Rectal smooth muscle tissue (tissue), 1 donor: ENCODE results near the gene PRSS27.

Experiments
- H3K27ac ChIP-seq: one replicate; pipeline ENCODE4 v1.7.0; 2013; ENCODE audit warnings: low read depth, low read length, inconsistent platforms
- H3K27me3 ChIP-seq: one replicate; pipeline ENCODE4 v1.7.0; 2013; ENCODE audit warnings: low read length; ENCODE audit not compliant: control insufficient read depth, insufficient read depth
- H3K36me3 ChIP-seq: one replicate; pipeline ENCODE4 v1.7.0; 2013; ENCODE audit warnings: low read length; ENCODE audit not compliant: control insufficient read depth, insufficient read depth
- H3K4me1 ChIP-seq: one replicate; pipeline ENCODE4 v1.7.0; 2013; ENCODE audit warnings: low read length; ENCODE audit not compliant: control insufficient read depth, insufficient read depth
- H3K4me3 ChIP-seq: one replicate; pipeline ENCODE4 v1.7.0; 2013; ENCODE audit warnings: low read length
- H3K9ac ChIP-seq: one replicate; pipeline ENCODE4 v1.7.0; 2013; ENCODE audit warnings: low read length

The PRSS27 gene

DNA sequence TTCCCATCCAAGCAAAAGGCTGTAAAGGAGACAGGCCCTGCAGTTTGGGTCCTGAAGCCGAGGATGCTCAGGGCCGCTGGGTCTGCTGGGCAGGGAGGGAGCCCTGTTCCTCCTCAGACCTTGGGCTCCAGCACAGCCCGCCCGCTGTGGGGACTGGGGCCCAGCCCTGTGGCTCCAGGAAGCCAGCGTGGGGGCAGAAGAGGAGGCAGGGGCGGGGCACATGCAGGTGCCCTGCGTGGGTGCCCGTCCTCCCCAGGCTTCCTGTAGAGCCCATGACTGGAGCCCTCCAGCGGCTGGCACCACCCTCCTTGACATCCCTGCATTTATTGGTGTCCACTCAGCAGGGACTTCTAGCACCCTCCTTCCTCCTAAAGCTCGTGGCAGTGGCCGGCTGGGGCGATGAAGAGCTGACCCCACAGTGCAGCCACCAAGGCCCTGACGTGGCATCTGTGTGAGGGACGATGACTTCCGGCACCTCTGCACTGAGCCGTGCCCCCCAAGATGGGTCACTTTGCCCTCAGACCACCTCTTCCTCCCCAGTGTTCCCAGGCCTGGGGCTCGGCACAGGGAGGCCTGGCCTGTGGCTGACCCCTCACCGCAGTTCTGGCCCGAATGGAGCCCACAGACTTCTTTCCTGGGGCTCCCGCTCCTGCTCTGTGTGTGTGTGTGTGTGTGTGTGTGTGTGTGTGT lies 9.9 kb downstream of the PRSS27 start:
- no peak overlapping the region for H3K4me3 ChIP-seq
- H3K27ac ChIP-seq = no peak overlapping the region
- peaks cover 6% of the 10 kb centered on the region for H3K27me3 ChIP-seq
- peaks cover 19% of the 10 kb centered on the region for H3K36me3 ChIP-seq
- H3K9ac ChIP-seq = no peak overlapping the region
- no peaks in the 10 kb centered on the region for H3K4me1 ChIP-seq

DNA sequence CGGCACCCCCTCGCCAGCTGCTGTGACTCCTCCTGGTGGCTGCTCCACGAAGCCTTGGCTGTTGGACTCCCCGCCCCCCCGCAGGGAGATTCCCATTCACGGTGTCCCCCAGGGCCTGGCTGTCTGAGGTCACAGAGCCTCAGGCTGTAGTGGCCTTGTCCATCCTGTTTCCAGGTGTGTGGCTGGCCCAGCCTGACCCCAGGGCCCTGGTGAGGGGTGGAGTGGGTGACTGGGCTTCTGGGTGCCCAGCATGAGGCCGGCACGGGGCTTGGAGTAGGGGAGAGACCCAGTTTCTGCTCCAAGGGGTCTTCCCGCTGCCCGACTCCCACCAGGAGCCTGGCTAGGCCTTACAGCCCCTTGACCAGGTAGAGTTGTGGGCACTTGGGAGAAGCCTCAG lies 10.4 kb downstream of the PRSS27 start:
- no peaks in the 10 kb centered on the region for H3K4me1 ChIP-seq
- peaks cover 3% of the 10 kb centered on the region for H3K27me3 ChIP-seq
- H3K4me3 ChIP-seq = no peak overlapping the region
- no peak overlapping the region for H3K27ac ChIP-seq
- H3K36me3 ChIP-seq = peaks cover 22% of the 10 kb centered on the region
- H3K9ac ChIP-seq = no peak overlapping the region

DNA sequence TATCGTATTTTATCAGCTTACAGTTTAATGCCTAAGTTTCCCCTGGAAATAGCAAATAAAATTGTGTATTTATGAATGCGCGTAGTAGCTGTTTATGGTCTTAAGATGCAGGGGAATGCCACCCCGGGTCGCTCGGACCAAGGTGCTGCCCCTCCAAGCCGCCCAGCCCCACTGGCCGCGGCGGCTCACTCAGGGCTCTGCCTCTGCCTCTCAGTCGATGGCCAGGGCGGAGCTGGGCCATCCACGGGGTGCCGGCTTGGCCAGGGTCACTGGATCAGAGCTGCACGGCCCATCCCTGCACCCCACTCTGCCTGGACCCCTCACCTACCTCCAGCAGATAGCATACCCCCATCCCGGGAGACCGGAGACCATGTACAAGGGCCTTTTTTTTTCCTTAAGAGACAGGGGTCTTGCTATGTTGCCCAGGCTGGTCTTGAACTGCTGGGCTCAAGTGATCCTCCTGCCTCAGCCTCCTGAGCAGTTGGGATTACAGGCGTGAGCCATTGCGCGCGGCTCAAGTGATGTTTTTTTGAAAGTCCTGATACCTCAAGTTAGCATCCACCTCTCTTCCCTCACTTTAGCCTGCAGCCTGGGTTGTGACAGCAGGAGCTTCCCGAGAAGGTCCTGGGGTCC lies 11.0 kb downstream of the PRSS27 start:
- H3K27ac ChIP-seq = no peak overlapping the region
- peaks cover 3% of the 10 kb centered on the region for H3K27me3 ChIP-seq
- H3K4me3 ChIP-seq = no peak overlapping the region
- H3K4me1 ChIP-seq = no peaks in the 10 kb centered on the region
- peaks cover 22% of the 10 kb centered on the region for H3K36me3 ChIP-seq
- H3K9ac ChIP-seq = no peak overlapping the region

DNA sequence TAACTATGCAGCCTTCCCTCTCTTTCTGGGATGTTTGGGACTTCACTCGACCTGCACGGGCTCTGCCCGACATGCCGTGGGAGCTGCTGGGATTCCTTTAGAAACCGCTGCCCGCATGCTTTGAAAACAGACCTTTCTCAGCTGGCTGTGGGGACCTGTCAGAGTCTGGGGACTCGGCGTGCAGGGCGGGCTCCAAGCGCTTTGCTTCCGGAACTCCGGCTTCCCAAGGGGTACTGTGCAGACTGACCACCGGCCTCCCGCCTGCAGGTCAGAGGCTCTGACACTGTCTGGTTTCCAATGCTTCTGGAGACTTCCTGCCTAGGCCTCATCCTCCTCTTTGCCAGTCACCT lies 11.8 kb downstream of the PRSS27 start:
- Histone ChIP-seq H3K9ac (no peak overlapping the region), H3K27ac (no peak overlapping the region), H3K27me3 (peaks cover 3% of the 10 kb centered on the region), H3K36me3 (peaks cover 23% of the 10 kb centered on the region), H3K4me3 (no peak overlapping the region), H3K4me1 (no peaks in the 10 kb centered on the region)

DNA sequence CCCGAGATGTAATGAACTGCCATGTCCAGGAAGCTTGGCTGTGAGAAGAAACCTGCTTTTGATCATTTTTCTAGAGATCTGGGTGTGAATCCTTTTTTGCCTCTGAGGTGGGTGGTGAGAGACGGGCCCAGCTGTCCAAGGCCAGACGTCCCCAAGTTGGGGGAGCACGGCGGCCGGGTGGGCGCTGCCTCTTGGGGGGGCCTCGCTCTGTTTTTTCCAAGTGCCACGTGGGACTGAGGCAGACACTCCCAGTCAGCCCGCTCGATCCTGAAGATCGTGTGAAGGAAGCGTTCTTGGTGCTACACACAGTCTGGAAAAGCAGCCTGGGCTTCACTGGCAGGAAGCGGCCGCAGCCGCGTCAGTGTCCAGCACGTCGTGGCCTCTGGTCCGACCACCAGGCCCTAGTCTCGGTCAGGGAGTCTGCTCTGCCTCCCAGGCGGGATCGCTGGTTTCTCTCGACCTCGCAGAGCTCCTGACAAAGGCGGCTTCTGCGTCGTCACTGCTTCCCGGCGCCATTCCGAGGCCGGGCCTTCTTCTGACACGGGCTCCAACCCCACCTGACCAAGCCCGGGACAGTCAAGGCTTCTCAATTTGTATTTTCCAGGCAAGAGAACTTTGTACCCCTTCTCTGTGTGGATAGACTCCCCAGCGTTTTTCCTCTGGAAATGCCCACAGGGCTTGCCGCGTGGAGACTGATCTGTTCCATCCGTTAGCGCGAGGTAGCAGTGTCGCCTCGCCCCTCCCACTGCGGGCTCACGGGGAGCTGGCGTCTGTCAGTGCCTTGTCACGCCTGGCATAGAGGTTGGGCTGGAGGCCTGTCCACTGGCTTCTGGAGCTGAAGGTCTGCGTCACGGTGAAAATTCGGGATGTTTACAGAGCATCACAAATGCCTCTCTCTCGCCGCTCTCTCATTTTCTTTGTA lies 12.4 kb downstream of the PRSS27 start:
- H3K27ac ChIP-seq = no peak overlapping the region
- no peak overlapping the region for H3K4me3 ChIP-seq
- peaks cover 3% of the 10 kb centered on the region for H3K27me3 ChIP-seq
- H3K36me3 ChIP-seq = peaks cover 28% of the 10 kb centered on the region
- no peak overlapping the region for H3K9ac ChIP-seq
- no peaks in the 10 kb centered on the region for H3K4me1 ChIP-seq

DNA sequence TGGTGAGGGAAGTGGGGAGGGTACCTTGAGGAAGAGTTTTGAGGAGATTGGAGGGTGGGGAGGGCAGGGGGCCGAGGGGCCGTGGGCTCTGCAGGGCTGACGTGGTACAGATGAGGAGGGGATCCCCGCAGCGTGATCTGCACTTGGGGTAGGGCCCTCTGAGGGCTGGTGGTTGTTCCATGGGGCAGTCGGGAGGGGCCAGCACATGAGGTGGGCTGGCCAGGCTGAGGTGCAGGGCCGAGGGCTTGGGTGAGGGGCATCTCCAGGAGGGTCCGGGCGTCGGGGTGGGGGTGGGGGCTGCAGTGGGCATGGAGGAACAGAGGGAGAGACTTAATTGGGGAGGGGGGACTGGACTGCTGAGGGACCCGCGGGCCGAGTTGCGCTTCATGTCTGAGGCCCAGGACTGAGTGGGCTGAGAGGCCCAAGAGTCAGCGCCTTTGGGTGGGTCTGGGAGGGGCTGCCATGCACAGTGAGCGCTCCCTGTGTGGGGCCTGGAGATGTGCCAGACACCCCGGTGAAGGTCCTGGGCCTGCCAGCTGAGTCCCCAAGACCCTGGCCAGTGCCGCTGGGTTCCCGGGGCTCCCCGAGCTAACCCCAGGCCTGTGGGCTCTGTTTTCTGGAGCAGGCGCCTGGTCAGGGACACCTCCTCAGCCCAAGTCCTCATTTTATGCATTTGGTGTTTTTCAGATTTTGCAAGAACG lies 13.3 kb downstream of the PRSS27 start:
- Histone ChIP-seq H3K27ac (no peak overlapping the region), H3K36me3 (peaks cover 29% of the 10 kb centered on the region), H3K27me3 (peaks cover 3% of the 10 kb centered on the region), H3K4me3 (no peak overlapping the region), H3K4me1 (no peaks in the 10 kb centered on the region), H3K9ac (no peak overlapping the region)

DNA sequence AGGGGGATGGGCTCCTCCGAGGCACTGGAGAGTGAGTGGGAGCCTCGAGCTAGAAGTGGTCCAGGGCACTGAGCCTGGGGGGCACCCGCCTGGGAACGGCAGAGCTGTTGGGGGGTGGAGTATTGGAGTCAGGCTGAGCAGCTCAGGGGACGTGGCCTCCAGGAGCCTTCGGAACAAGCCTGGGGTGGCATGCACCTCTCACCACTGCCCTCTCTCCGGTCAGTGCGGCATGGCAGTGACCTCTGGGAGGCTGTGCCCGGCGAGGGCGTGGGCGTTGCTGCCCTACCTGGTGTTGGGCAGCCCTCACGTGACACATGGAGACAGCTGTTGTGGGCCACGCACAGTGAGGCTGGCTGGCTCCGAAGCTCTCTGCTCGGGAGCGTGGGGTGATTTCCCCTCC lies 13.9 kb downstream of the PRSS27 start:
- Histone ChIP-seq H3K4me1 (no peaks in the 10 kb centered on the region), H3K36me3 (peaks cover 29% of the 10 kb centered on the region), H3K27me3 (peaks cover 3% of the 10 kb centered on the region), H3K4me3 (no peak overlapping the region), H3K9ac (no peak overlapping the region), H3K27ac (no peak overlapping the region)

DNA sequence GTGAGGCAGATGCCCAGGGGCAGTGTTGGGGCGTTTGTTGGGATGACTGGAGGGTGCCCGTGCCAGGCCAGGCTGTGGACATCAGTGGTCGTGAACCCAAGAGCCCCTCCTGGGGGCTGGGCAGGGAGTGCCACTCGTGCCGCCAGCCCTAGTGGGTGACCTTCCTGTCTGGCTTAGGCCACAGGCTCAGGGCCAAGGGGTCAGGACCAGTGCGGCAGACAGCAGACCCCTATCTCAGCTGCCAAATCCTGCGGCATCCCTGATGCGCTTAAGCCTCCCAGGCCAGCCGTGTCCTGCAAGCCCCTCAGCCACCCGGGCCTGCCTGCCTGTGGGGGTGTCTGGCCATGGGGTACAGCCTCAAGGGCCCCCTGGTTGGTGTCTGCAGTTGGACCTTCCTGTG lies 14.7 kb downstream of the PRSS27 start:
- peaks cover 30% of the 10 kb centered on the region for H3K36me3 ChIP-seq
- H3K4me1 ChIP-seq = no peaks in the 10 kb centered on the region
- no peak overlapping the region for H3K27ac ChIP-seq
- no peak overlapping the region for H3K4me3 ChIP-seq
- H3K27me3 ChIP-seq = no peaks in the 10 kb centered on the region
- H3K9ac ChIP-seq = no peak overlapping the region

DNA sequence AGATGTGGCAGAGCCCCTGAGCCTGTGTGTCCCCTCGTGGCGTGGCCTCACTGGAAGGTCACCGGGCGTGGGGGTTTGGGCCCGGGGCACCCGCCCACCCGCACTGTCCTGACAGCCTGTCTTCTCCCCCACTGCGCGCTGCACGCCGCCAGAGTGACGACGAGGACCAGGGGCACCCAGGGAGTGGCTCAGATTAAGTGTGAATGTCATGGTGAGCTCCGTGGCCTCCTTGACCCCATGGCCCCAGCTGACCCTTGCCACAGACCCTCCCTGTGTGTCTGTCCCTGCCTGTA lies 15.1 kb downstream of the PRSS27 start:
- H3K27me3 ChIP-seq = no peaks in the 10 kb centered on the region
- no peaks in the 10 kb centered on the region for H3K4me1 ChIP-seq
- no peak overlapping the region for H3K4me3 ChIP-seq
- no peak overlapping the region for H3K9ac ChIP-seq
- H3K27ac ChIP-seq = no peak overlapping the region
- H3K36me3 ChIP-seq = peaks cover 35% of the 10 kb centered on the region

DNA sequence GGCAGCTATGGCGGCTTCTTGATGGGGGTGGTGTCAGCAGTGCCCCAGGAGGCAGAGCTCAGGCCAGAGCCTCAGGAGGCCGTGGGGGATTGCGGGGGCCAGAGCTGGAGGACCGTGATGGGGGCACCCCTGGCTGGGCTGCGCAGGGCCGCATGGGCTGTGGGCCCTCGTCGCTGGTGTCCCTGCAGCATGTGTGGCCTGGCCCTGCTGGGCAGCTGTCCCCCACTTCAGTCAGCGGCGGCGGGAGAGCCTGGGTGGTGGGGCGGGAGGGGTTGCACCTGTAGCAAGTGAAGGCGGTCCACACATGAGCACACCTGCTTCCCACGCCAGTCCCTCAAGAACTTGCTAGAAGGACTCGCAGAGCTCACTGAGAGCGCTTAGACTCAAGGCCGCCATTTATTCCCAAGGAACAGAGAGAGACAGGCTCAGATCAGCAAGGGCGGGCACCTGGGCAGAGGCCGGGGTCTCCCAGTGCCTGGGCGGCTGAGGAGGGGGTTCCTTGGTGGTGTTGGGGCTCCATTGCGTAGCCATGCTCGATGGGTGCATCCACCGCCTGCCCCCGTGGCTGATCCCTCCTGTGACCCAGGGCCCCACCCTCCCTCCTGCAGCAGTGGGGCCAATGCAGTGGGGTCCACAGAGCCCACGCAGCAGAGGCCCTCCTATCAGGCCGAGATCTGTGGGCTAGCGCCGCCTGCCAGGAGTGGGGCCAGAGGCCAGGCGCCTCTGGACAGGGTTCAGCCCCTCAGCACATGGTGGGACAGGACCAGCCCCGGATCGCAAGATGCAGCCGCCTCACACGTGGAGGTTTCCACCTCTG lies 15.7 kb downstream of the PRSS27 start:
- Histone ChIP-seq H3K27me3 (no peaks in the 10 kb centered on the region), H3K4me1 (no peaks in the 10 kb centered on the region), H3K4me3 (no peak overlapping the region), H3K9ac (no peak overlapping the region), H3K27ac (no peak overlapping the region), H3K36me3 (peaks cover 40% of the 10 kb centered on the region)

DNA sequence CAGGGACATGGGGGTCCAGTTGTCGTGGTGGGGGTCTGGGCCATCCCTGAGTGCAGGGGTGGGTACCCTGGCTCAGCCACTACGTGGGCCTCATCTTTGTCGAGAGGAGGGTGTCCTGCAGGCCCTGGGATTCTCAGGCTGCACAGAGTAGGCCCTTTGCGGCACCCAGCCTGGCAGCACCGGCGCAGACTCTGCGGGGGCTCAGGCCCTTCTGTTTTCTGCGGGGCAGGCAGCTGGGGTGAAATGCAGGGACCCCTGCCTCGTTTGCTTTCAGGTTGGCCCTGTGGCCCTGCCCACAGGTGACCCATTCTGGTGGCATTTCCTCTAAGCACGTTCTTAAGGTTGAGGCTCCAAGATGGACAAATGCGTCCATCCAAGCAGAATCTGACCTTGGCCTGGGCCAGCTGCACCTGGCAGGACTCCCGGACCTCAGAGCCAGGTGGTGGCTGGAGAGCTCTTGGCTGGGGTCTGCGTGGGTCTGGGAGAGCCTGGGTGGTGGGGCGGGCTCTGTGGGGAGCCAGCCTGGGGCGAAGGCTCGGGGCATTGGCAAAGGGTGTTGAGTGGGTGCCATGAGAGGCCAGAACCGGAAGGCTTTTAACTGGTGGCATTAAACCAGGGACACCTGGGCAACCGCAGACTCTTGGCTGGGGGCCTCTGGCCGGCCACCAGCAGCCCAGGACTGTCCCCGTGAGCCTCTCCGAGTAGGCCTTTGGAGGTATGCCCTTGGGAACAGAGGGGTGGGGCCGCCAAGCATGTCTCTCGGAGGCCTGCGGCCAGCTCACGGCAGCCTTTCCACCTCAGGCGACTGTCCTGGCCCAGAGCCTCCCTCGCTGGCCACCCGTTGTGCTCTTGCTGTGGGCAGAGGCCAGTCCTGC lies 16.9 kb downstream of the PRSS27 start:
- H3K9ac ChIP-seq = no peak overlapping the region
- no peaks in the 10 kb centered on the region for H3K4me1 ChIP-seq
- no peak overlapping the region for H3K4me3 ChIP-seq
- no peak overlapping the region for H3K27ac ChIP-seq
- H3K36me3 ChIP-seq = peaks cover 43% of the 10 kb centered on the region
- H3K27me3 ChIP-seq = no peaks in the 10 kb centered on the region
